Measurements from ENCODE around the gene MFSD11. TPM values are rescaled to one million over a fixed set of nuclear protein-coding genes. Genes with fewer than 3 reads are reported as not detected.

MFSD11 gene
- total and polyA plus RNA-seq, 2 of the 8 experiments (the other 6 are each of a cell fraction or from before 2014, with no cell fraction given): 17.7 to 19.8 TPM

GRCh38 chr17:76789235-76789788 is 51.4 kb downstream of the MFSD11 start:
- H3K23me2 ChIP-seq (ENCODE audit: low read depth, low read length): no peaks in the 10 kb centered on the region
- ChIA-PET CTCF (ENCODE audit: partially characterized antibody) (interaction anchor here (1.2 kb wide), 1 partner anchor 267 kb away, joined by 4 read pairs; no protein-coding TSS in a partner anchor), POLR2A (ENCODE audit: partially characterized antibody) (interaction anchor here (0.7 to 1.2 kb wide), 2 partner anchors 16 to 21 kb away, joined by 3 read pairs; no protein-coding TSS in a partner anchor)
- H3K4ac ChIP-seq (replicated peaks; ENCODE audit: insufficient read length, low read depth, low read length): no peak overlapping the region
- H3K18ac ChIP-seq (ENCODE audit: extremely low read depth, low read length): no peak overlapping the region
- H2BK15ac ChIP-seq (ENCODE audit: low read length): no peak overlapping the region
- DNase-seq (ENCODE audit: low read depth in 1 of 2, low spot score in 2 of 2) (no peak), FAIRE-seq (no peak)
- no peak overlapping the region for H4K91ac ChIP-seq (replicated peaks; ENCODE audit: insufficient read length, low read length)
- H3K27ac ChIP-seq (ENCODE audit: low read depth, low read length): no peak overlapping the region
- no peak overlapping the region for H2BK120ac ChIP-seq (replicated peaks; ENCODE audit: low read depth, low read length)
- H3K4me3 ChIP-seq (ENCODE audit: extremely low read depth in 1 of 4, insufficient read depth in 2 of 4, low read depth in 3 of 4, low read length in 4 of 4): no peak overlapping the region
- no peaks in the 10 kb centered on the region for H3K27me3 ChIP-seq (replicated peaks in 1 of 4; ENCODE audit: control insufficient read depth in 3 of 4, extremely low read depth in 1 of 4, insufficient read depth in 3 of 4, low read length in 3 of 4)
- no peak overlapping the region for H3K23ac ChIP-seq (ENCODE audit: insufficient read length)
- H3K9ac ChIP-seq (replicated peaks in 1 of 4; ENCODE audit: extremely low read depth in 1 of 4, low read depth in 3 of 4, low read length in 3 of 4): no peak overlapping the region
- H3K14ac ChIP-seq (ENCODE audit: insufficient read length): no peak overlapping the region
- no peaks in the 10 kb centered on the region for H3K9me3 ChIP-seq (ENCODE audit: insufficient read depth in 2 of 2, low read depth in 1 of 2, low read length in 1 of 2)
- H4K20me1 ChIP-seq (replicated peaks in 1 of 2; ENCODE audit: control insufficient read depth in 1 of 2, insufficient read depth in 2 of 2, low read length in 2 of 2): no peaks in the 10 kb centered on the region
- no peak overlapping the region for H2BK20ac ChIP-seq (ENCODE audit: low read length)
- no peak overlapping the region for H4K8ac ChIP-seq (ENCODE audit: extremely low read depth, insufficient read depth, low read length)
- H3K79me2 ChIP-seq (ENCODE audit: control insufficient read depth in 1 of 2, insufficient read depth in 2 of 2, low read length in 2 of 2): no peaks in the 10 kb centered on the region
- no peak overlapping the region for H4K5ac ChIP-seq (ENCODE audit: insufficient read length, low read depth, low read length)
- H3K36me3 ChIP-seq (ENCODE audit: control insufficient read depth in 2 of 4, insufficient read depth in 4 of 4, low read length in 3 of 4): no peaks in the 10 kb centered on the region
- no peak overlapping the region for H3K56ac ChIP-seq (replicated peaks; ENCODE audit: insufficient read length, low read depth, low read length)
- 84% methylated on average over 8 of the region's 8 CpGs; no CpG with 5 or more reads in 1 of the 2 experiments for WGBS, 2 experiments (ENCODE audit: extremely low coverage in 1 of 2, insufficient coverage in 1 of 2, insufficient read length in 1 of 2, insufficient replicate concordance in 2 of 2, low coverage in 1 of 2, low lambda C conversion rate in 2 of 2, missing lambda C conversion rate in 1 of 2)
- peaks cover 0 to 2% (median 0%) of the 10 kb centered on the region in 4 experiments; a peak in 3 of 7 replicates for H3K4me1 ChIP-seq (replicated peaks in 1 of 4; ENCODE audit: control insufficient read depth in 3 of 4, insufficient read depth in 4 of 4, low read length in 3 of 4)
- H2AK5ac ChIP-seq (ENCODE audit: low read depth, low read length): no peak overlapping the region
- H3K4me2 ChIP-seq (ENCODE audit: insufficient read depth in 1 of 2, low read depth in 2 of 2, low read length in 2 of 2): no peak overlapping the region
- no peaks in the 10 kb centered on the region for H3K79me1 ChIP-seq (ENCODE audit: low read depth, low read length)
- H2BK12ac ChIP-seq (ENCODE audit: low read depth, low read length): no peak overlapping the region
- no peak overlapping the region for H2AFZ ChIP-seq (ENCODE audit: low read length)
- no peak overlapping the region for H2BK5ac ChIP-seq (ENCODE audit: low read depth, low read length)
- TF ChIP-seq SRF (IDR thresholded peaks at IDR 0.05; ENCODE audit: low read depth, low read length) (no peak), PHF8 (conservative IDR thresholded peaks at IDR 0.05; ENCODE audit: low read depth, low read length) (no peak), KDM1A (IDR thresholded peaks at IDR 0.05; ENCODE audit: borderline replicate concordance, low read length) (no peak), TAF7 (optimal IDR thresholded peaks at IDR 0.05; ENCODE audit: borderline replicate concordance, low read depth, low read length) (no peak), GTF2F1 (IDR thresholded peaks at IDR 0.05; ENCODE audit: borderline replicate concordance, low read depth, low read length) (no peak), CTCF (IDR thresholded peaks at IDR 0.05; ENCODE audit: control extremely low read depth in 1 of 3, insufficient read depth in 1 of 3, low read depth in 1 of 3, low read length in 3 of 3) (no peak), BRCA1 (IDR thresholded peaks at IDR 0.05; ENCODE audit: low read depth, low read length) (no peak), TEAD4 (IDR thresholded peaks at IDR 0.05; ENCODE audit: low read depth, low read length) (no peak), CHD2 (IDR thresholded peaks at IDR 0.05; ENCODE audit: low read length) (no peak), NRF1 (IDR thresholded peaks at IDR 0.05; ENCODE audit: low read depth, low read length) (no peak), RXRA (IDR thresholded peaks at IDR 0.05; ENCODE audit: insufficient read depth, low read depth, low read length) (no peak), POLR2AphosphoS5 (IDR thresholded peaks at IDR 0.05; ENCODE audit: low read depth, low read length) (no peak)
